Measurements from ENCODE around the gene DLL4. TPM values are rescaled to one million over a fixed set of nuclear protein-coding genes. Genes with fewer than 3 reads are reported as not detected.

Gene DLL4
- total RNA-seq, 1 donor from 2014 or later = 79.2 TPM

GRCh38 chr15:40926659-40927494, 2.3 kb upstream of the DLL4 start:
- no peak for DNase-seq (ENCODE audit: low read depth in 2 of 2)

GRCh38 chr15:40927495-40927872, 1.7 kb upstream of the DLL4 start:
- DNase-seq (ENCODE audit: low read depth in 2 of 2) = no peak

- no peak for DNase-seq (ENCODE audit: low read depth in 2 of 2)
Measured at GRCh38 chr15:40927873-40928806, 1.0 kb upstream of the DLL4 start.

- peak in 1 of 2 donors; percentile 70 for DNase-seq (ENCODE audit: low read depth in 2 of 2)
Measured at GRCh38 chr15:40929660-40930429, 705 bp downstream of the DLL4 start.

DNA sequence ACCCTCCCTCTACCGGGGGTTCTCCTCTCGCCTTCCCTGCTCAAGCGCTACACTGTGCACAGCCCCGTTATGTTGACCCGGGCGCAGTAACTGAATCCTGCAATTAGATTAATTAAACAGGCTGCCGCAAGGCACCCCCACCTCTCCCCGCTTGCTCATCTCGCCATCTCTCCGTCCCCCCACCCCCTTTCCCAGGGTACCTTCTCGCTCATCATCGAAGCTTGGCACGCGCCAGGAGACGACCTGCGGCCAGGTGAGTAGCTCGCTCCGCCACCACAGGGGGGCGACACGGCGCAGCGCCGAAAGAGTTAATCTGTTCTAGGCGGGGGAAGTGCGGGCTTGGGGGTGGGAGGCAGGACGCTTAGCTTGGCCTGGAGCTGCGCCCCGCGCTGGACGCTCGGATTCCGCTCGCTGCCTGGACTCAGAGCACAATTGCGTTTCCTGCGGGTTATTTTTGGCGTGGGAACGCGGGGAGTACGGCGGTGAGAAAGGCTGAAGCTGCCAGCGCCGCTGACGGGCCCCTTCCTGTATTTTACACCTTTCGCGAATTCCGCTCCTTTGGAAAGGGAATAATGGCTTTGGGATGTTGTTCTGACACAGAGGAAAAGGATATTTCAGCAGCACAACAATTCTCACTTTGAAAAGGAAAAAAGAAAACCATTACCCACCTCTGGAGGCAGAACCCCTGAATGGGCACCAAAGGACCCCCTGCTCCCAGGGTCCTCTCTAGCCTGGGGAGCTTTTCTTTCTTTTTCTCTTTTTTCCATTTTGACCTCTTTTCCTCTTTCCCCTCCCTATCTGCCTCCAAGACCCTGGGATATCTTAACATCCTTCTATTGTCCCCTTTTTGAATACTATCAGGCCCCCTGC, 1.5 kb downstream of the DLL4 start:
- peak; percentile 98 to 99 for DNase-seq (ENCODE audit: low read depth in 2 of 2)

GRCh38 chr15:40931300-40932142, 2.4 kb downstream of the DLL4 start:
- peak in 1 of 2 donors; percentile 37 for DNase-seq (ENCODE audit: low read depth in 2 of 2)

DNA sequence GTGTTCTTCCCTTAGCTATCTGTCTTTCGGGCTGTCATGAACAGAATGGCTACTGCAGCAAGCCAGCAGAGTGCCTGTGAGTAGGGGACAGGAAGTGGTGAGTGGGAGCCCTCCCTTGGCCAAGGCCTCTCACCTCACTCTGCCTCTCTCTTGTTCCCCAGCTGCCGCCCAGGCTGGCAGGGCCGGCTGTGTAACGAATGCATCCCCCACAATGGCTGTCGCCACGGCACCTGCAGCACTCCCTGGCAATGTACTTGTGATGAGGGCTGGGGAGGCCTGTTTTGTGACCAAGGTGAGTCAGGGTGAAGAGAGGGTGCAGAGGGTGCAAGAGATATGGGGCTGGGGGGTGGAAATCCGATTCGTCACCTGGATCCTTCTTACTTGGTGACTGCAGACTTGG, 3.0 kb downstream of the DLL4 start:
- no peak for DNase-seq (ENCODE audit: low read depth in 2 of 2)

DNA sequence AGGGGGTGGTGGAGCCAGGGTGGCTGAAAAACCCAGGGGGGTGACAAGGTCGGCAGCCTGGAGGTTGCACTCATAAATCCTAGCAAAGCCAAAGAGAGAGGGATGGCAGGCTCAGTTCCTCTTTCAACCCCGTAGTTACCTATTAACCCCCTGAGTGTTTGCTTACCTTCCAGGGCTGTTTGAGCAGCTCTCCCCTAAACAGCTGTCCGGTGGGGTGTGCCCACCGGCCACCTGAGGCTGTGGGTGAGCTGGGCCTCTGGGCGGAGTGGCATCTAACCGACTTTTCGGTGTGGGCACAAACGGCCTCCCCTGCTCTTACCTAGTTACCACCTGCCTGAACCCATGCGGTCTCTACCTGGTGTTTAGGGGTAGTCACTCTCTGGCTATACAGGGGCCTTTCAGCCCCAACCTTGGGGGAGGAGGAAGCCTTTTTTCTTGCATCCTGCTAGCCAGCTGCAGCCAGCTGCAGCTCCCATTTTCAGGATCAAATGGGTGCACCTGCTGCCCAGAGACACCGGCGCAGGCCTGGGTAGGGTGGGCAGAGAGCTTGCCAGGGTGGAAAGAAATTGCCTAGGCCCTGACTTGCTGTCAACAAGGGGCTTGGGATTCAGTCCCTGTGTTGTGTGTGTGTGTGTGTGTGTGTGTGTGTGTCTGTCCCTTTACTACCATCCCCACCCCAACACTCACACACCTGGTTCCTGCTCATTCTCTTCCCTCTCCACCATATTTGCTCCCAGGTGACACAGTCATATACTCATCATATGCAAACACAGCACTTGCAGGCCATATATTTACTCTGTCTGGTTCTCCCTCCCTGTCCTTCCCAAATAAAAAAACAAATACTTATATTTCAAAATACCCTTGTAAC, 3.7 kb downstream of the DLL4 start:
- DNase-seq (ENCODE audit: low read depth in 2 of 2) = no peak

GRCh38 chr15:40933517-40933902, 4.4 kb downstream of the DLL4 start:
- no peak for DNase-seq (ENCODE audit: low read depth in 2 of 2)

GRCh38 chr15:40934457-40934856, 5.3 kb downstream of the DLL4 start:
- no peak for DNase-seq (ENCODE audit: low read depth in 2 of 2)

GRCh38 chr15:40936234-40936708, 7.1 kb downstream of the DLL4 start:
- DNase-seq (ENCODE audit: low read depth in 2 of 2) = no peak

- DNase-seq (ENCODE audit: low read depth in 2 of 2) = peak in 1 of 2 donors; percentile 46
Measured at GRCh38 chr15:40936709-40937666, 7.8 kb downstream of the DLL4 start.

DNA sequence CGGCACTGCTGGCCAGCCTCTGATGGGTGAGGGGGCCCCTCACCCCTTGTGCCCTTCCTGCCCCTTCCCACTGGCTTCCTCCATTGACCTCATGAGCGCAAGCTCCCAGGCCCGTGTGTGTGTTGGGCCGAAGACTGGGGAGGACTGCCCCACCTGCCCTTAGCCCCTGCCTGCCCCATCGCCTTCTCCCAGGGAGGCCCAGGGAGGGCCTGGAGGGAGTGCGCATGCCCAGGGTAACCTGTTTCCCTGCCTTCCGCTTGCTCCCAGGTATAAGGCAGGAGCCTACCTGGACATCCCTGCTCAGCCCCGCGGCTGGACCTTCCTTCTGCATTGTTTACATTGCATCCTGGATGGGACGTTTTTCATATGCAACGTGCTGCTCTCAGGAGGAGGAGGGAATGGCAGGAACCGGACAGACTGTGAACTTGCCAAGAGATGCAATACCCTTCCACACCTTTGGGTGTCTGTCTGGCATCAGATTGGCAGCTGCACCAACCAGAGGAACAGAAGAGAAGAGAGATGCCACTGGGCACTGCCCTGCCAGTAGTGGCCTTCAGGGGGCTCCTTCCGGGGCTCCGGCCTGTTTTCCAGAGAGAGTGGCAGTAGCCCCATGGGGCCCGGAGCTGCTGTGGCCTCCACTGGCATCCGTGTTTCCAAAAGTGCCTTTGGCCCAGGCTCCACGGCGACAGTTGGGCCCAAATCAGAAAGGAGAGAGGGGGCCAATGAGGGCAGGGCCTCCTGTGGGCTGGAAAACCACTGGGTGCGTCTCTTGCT, 8.8 kb downstream of the DLL4 start:
- peak in 1 of 2 donors; percentile 54 for DNase-seq (ENCODE audit: low read depth in 2 of 2)

DNA sequence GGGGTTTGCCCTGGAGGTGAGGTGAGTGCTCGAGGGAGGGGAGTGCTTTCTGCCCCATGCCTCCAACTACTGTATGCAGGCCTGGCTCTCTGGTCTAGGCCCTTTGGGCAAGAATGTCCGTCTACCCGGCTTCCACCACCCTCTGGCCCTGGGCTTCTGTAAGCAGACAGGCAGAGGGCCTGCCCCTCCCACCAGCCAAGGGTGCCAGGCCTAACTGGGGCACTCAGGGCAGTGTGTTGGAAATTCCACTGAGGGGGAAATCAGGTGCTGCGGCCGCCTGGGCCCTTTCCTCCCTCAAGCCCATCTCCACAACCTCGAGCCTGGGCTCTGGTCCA, 9.4 kb downstream of the DLL4 start:
- no peak for DNase-seq (ENCODE audit: low read depth in 2 of 2)

- peak; percentile 92 to 96 for DNase-seq (ENCODE audit: low read depth in 2 of 2)
Measured at GRCh38 chr15:40940296-40940801, 11.2 kb downstream of the DLL4 start.

GRCh38 chr15:40941068-40941527, 12.0 kb downstream of the DLL4 start:
- no peak for DNase-seq (ENCODE audit: low read depth in 2 of 2)

Measured in dermis microvascular lymphatic vessel endothelial cell (primary cell).